ENCODE data around the gene ABHD6. TPM values are rescaled to one million over a fixed set of nuclear protein-coding genes. Genes with fewer than 3 reads are reported as not detected.

The ABHD6 gene, protein sequence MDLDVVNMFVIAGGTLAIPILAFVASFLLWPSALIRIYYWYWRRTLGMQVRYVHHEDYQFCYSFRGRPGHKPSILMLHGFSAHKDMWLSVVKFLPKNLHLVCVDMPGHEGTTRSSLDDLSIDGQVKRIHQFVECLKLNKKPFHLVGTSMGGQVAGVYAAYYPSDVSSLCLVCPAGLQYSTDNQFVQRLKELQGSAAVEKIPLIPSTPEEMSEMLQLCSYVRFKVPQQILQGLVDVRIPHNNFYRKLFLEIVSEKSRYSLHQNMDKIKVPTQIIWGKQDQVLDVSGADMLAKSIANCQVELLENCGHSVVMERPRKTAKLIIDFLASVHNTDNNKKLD
- total RNA-seq, result 10 to 100 TPM in 5 of 6 donors, 1 to 10 TPM in 1; 9.7 to 54.7 (median 16.9) TPM

DNA sequence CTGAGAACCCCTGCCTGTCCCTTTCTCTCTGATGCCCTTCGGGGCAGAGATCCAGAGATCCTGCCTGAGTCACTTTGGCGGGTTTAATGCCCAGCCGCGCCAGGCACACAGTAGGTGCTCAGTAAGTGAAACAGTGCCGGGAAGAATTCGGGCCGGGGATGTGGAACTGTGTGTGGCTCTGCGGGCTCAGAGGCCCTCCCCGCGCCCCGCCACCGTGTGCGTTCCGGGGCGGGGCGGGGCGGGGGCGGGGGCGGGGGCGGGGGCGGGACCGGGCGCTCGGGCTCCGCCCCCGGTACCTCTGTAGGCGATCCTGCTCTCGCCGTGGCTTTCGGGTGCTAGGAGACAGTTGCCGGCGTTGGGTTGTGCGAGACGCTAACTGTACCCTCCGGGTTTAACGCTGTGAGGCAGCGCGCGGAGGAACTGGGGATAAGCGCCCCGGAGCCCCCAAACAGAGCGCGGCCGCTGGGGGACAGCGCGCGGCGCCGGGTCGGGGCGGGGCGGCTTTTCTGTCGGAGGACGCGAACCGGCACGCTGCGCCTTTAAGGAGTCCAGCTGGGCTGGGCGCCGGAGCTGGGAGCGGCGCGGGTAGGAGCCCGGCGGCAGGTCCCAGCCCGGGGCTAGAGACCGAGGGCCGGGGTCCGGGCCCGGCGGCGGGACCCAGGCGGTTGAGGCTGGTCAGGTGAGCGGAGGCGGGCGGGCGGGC lies at the start of gene ABHD6:
Gene ABHD6 (plus strand): TSS at position 555 of the 703 bp plus-strand sequence. CDS start 18,795 bp downstream, outside the sequence.
- peak; percentile 91 to 96 for ATAC-seq (ENCODE audit: low FRiP score in 2 of 2)
- Histone ChIP-seq H3K27me3 (no peaks in the 10 kb centered on the region), H3K4me1 (peaks cover 14 to 22% (median 18%) of the 10 kb centered on the region in 4 donors), H3K9me3 (no peaks in the 10 kb centered on the region), H3K36me3 (no peaks in the 10 kb centered on the region), H3K4me3 (peak within 1 kb of the TSS; percentile 62 to 100 (median 86)), H3K27ac (peak within 1 kb of the TSS; percentile 67 to 84 (median 82))
- WGBS, 2 donors, result 0 to 5% methylated on average over 14 to 24 of the region's 77 CpGs
- peak; percentile 71 to 96 for DNase-seq
- TF ChIP-seq POLR2AphosphoS5 (IDR thresholded peaks at IDR 0.05), result peak; percentile 33 to 40
- peak in 1 of 4 donors; percentile 62 for TF ChIP-seq POLR2A (IDR thresholded peaks at IDR 0.05)
- peak in 4 of 6 experiments; percentile 15 to 61 (median 32) for TF ChIP-seq CTCF (IDR thresholded peaks at IDR 0.05)
- no peak for TF ChIP-seq EP300 (IDR thresholded peaks at IDR 0.05)

GRCh38 chr3:58188173-58188564 lies 49.4 kb upstream of the ABHD6 start:
- Histone ChIP-seq H3K27me3 (no peaks in the 10 kb centered on the region), H3K4me1 (peaks cover 4 to 14% (median 6%) of the 10 kb centered on the region in 4 donors), H3K36me3 (no peaks in the 10 kb centered on the region), H3K9me3 (no peaks in the 10 kb centered on the region), H3K4me3 (no peak overlapping the region), H3K27ac (peak overlapping the region in 3 of 4 donors; percentile 22 to 62 (median 62))
- ATAC-seq (ENCODE audit: low FRiP score in 2 of 2) (no peak), DNase-seq (no peak)
- TF ChIP-seq POLR2AphosphoS5 (IDR thresholded peaks at IDR 0.05), result no peak
- no peak for TF ChIP-seq EP300 (IDR thresholded peaks at IDR 0.05)
- TF ChIP-seq CTCF (IDR thresholded peaks at IDR 0.05), result no peak
- TF ChIP-seq POLR2A (IDR thresholded peaks at IDR 0.05), result no peak
- 73 to 78% methylated on average over 6 of the region's 6 CpGs for WGBS, 2 donors

DNA sequence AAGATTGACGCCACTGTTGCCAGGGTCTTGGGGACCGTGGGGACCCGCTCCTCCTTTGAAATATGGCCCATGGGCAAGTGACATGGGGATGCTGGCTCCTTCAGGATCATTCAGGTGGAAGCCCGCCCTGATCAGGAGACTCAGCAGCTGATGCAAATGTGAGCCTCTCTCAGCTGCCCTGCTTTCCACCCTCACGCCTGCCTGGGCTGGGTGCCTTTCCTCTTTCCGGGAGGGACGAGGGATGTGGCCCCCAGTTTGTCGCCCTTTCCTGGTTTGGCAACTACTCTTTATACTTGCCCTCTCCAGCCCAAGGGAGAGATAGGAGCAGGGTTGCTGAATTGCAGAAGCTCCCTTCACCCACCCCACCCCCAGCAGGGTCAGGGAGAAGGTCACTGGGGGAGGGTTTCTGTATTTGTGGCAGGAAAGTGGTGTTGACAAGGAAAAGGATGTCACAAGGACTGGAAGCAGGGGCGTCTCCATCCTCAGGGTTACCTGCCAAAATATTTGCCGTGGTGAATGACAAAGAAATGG lies 48.6 kb upstream of the ABHD6 start:
- no peak for ATAC-seq (ENCODE audit: low FRiP score in 2 of 2)
- Histone ChIP-seq H3K4me3 (no peak overlapping the region), H3K27me3 (no peaks in the 10 kb centered on the region), H3K4me1 (peaks cover 4 to 14% (median 6%) of the 10 kb centered on the region in 4 donors), H3K9me3 (no peaks in the 10 kb centered on the region), H3K36me3 (no peaks in the 10 kb centered on the region), H3K27ac (peak overlapping the region in 3 of 4 donors; percentile 22 to 62 (median 62))
- 31 to 69% methylated on average over 7 to 10 of the region's 10 CpGs for WGBS, 2 donors
- TF ChIP-seq EP300 (IDR thresholded peaks at IDR 0.05) (no peak), CTCF (IDR thresholded peaks at IDR 0.05) (no peak), POLR2A (IDR thresholded peaks at IDR 0.05) (no peak), POLR2AphosphoS5 (IDR thresholded peaks at IDR 0.05) (peak; percentile 26 to 42)
- DNase-seq, result no peak

- Histone ChIP-seq H3K4me1 (peaks cover 4 to 14% (median 6%) of the 10 kb centered on the region in 4 donors), H3K4me3 (no peak overlapping the region), H3K36me3 (no peaks in the 10 kb centered on the region), H3K9me3 (no peaks in the 10 kb centered on the region), H3K27me3 (no peaks in the 10 kb centered on the region), H3K27ac (peak overlapping the region in 2 of 4 donors; percentile 62)
- ATAC-seq (ENCODE audit: low FRiP score in 2 of 2) (no peak), DNase-seq (no peak)
- 64 to 73% methylated on average over 5 of the region's 5 CpGs for WGBS, 2 donors
- TF ChIP-seq POLR2AphosphoS5 (IDR thresholded peaks at IDR 0.05) (no peak), EP300 (IDR thresholded peaks at IDR 0.05) (no peak), CTCF (IDR thresholded peaks at IDR 0.05) (no peak), POLR2A (IDR thresholded peaks at IDR 0.05) (no peak)
Measured at GRCh38 chr3:58189691-58190090, 47.9 kb upstream of the ABHD6 start.

Data from upper lobe of left lung (tissue), 6 donors.